D341Med (cell line): ENCODE data around the gene CDH12.
"Not testable (repeated sequence)": the region's sequence is repeated elsewhere in the genome, so short reads cannot be mapped to it uniquely, and the experiment has no call there.

Source experiments
- DNase-seq: peaks from one replicate; pipeline ENCODE4 v3.0.0; 2012; ENCODE audit warnings: low spot score

The CDH12 gene

GRCh38 chr5:22151801-22152200 is 701.3 kb downstream of the CDH12 start:
- DNase-seq, result not testable (repeated sequence)

GRCh38 chr5:22140418-22140817 is 712.7 kb downstream of the CDH12 start:
- not testable (repeated sequence) for DNase-seq

- not testable (repeated sequence) for DNase-seq
Observed at GRCh38 chr5:22139662-22140300, 713.4 kb downstream of the CDH12 start.

- DNase-seq, result no peak
Observed at GRCh38 chr5:22111320-22111719, 741.8 kb downstream of the CDH12 start.

- no peak for DNase-seq
Observed at GRCh38 chr5:22109315-22109714, 743.8 kb downstream of the CDH12 start.

- DNase-seq, result no peak
Observed at GRCh38 chr5:22108545-22108944, 744.6 kb downstream of the CDH12 start.

GRCh38 chr5:22102823-22103359 is 750.3 kb downstream of the CDH12 start:
- no peak for DNase-seq

- no peak for DNase-seq
Observed at GRCh38 chr5:22088517-22088916, 764.6 kb downstream of the CDH12 start.

GRCh38 chr5:22079566-22079965 is 773.6 kb downstream of the CDH12 start:
- no peak for DNase-seq

GRCh38 chr5:22079002-22079401 is 774.1 kb downstream of the CDH12 start:
- DNase-seq, result no peak

GRCh38 chr5:22076586-22076985 is 776.6 kb downstream of the CDH12 start:
- DNase-seq, result no peak

- DNase-seq, result no peak
Observed at GRCh38 chr5:22070186-22070728, 782.9 kb downstream of the CDH12 start.

GRCh38 chr5:22063717-22064116 is 789.4 kb downstream of the CDH12 start:
- DNase-seq, result no peak

GRCh38 chr5:22058620-22059019 is 794.5 kb downstream of the CDH12 start:
- DNase-seq, result no peak

- DNase-seq, result no peak
Observed at GRCh38 chr5:22057012-22057411, 796.1 kb downstream of the CDH12 start.

- DNase-seq, result no peak
Observed at GRCh38 chr5:22056601-22057000, 796.5 kb downstream of the CDH12 start.

GRCh38 chr5:22053195-22053594 is 799.9 kb downstream of the CDH12 start:
- no peak for DNase-seq

GRCh38 chr5:22051881-22052280 is 801.3 kb downstream of the CDH12 start:
- DNase-seq, result no peak

GRCh38 chr5:22050931-22051330 is 802.2 kb downstream of the CDH12 start:
- no peak for DNase-seq

- no peak for DNase-seq
Observed at GRCh38 chr5:22044229-22044628, 808.9 kb downstream of the CDH12 start.

GRCh38 chr5:22036061-22036460 is 817.1 kb downstream of the CDH12 start:
- no peak for DNase-seq

- no peak for DNase-seq
Observed at GRCh38 chr5:22033066-22033465, 820.1 kb downstream of the CDH12 start.

GRCh38 chr5:22023784-22024183 is 829.4 kb downstream of the CDH12 start:
- no peak for DNase-seq

GRCh38 chr5:22012893-22013292 is 840.3 kb downstream of the CDH12 start:
- not testable (repeated sequence) for DNase-seq
